Measurements from ENCODE around the gene NOTCH2NLA.
"Not testable (repeated sequence)": the region's sequence is repeated elsewhere in the genome, so short reads cannot be mapped to it uniquely, and the experiment has no call there.

NOTCH2NLA gene

GRCh38 chr1:146167273-146167672 is 61.5 kb downstream of the NOTCH2NLA start:
- not testable (repeated sequence) for DNase-seq

- DNase-seq = not testable (repeated sequence)
These were observed 84.4 kb downstream of the NOTCH2NLA start, which contains the start of gene NBPF10 for GRCh38 chr1:146144465-146144864. Gene NBPF10 (minus strand): TSS chr1:146144804. CDS start chr1:146144769, 35 bp downstream.
